Testis (tissue), 2 donors: ENCODE results near the gene MAML3.

Experiments
- CTCF ChIP-seq, 3 experiments: fragments of 450-650 bp in 2 of 3; fragments of 200-600 bp in 1 of 3; sonication (generic) in 1 of 3; IDR thresholded peaks; one replicate each; pipeline ENCODE4 v1.5.1; 2016 to 2019; ENCODE audit warnings: antibody characterized with exemption in 3 of 3, mild to moderate bottlenecking in 2 of 3, moderate library complexity in 1 of 3
- POLR2A ChIP-seq: fragments of 450-650 bp; IDR thresholded peaks from one replicate; pipeline ENCODE4 v1.6.1; 2017; ENCODE audit warnings: antibody characterized with exemption, mild to moderate bottlenecking, moderate library complexity

GRCh38 chr4:140195806-140196205 lies 41.8 kb upstream of the MAML3 start:
- TF ChIP-seq CTCF (IDR thresholded peaks at IDR 0.05), result no peak
- TF ChIP-seq POLR2A, result no peak
